Adrenal gland (tissue), 5 donors: ENCODE data around the gene HBE1.
"Not testable (repeated sequence)": the region's sequence is repeated elsewhere in the genome, so short reads cannot be mapped to it uniquely, and the experiment has no call there.

Experiments used
- POLR2A ChIP-seq, 2 donors: fragments of 450-650 bp; IDR thresholded peaks; one replicate each; pipeline ENCODE4 v1.6.1; 2017; ENCODE audit warnings: antibody characterized with exemption in 2 of 2, mild to moderate bottlenecking in 2 of 2, moderate library complexity in 1 of 2
- TF ChIP-seq, protein P1 (sequence below), 6 experiments: fragments of 450-650 bp in 4 of 6; fragments of 200-600 bp in 2 of 6; sonication (generic) in 1 of 6; IDR thresholded peaks; 1 replicate in 5 of 6; 2 replicates in 1 of 6; pipeline versions ENCODE4 v1.5.1 to v1.8.0; 2016 to 2021; ENCODE audit warnings: antibody characterized with exemption in 6 of 6, mild to moderate bottlenecking in 2 of 6, moderate library complexity in 1 of 6
- donor health status: DM: no; HTN: no; CAD: no.

DNA sequence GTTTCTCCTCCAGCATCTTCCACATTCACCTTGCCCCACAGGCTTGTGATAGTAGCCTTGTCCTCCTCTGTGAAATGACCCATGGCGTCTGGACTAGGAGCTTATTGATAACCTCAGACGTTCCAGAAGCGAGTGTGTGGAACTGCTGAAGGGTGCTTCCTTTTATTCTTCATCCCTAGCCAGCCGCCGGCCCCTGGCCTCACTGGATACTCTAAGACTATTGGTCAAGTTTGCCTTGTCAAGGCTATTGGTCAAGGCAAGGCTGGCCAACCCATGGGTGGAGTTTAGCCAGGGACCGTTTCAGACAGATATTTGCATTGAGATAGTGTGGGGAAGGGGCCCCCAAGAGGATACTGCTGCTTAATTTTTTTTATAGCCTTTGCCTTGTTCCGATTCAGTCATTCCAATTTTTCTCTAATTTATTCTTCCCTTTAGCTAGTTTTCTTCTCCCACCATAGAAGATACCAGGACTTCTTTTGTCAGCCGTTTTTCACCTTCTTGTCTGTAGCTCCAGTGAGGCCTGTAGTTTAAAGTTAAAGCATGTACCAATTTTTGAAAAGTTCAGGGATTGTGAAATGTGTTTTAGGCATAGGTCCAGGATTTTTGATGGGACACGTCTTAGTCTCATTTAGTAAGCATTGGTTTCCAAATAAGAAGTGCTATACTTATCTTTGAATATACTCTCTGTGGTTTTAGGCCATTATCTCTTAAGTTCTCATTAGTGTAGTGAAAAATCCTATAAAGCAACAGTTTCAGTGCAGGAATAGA, 14.9 kb downstream of the HBE1 start, which contains the start of gene HBG2:
- TF ChIP-seq, protein P1, sequence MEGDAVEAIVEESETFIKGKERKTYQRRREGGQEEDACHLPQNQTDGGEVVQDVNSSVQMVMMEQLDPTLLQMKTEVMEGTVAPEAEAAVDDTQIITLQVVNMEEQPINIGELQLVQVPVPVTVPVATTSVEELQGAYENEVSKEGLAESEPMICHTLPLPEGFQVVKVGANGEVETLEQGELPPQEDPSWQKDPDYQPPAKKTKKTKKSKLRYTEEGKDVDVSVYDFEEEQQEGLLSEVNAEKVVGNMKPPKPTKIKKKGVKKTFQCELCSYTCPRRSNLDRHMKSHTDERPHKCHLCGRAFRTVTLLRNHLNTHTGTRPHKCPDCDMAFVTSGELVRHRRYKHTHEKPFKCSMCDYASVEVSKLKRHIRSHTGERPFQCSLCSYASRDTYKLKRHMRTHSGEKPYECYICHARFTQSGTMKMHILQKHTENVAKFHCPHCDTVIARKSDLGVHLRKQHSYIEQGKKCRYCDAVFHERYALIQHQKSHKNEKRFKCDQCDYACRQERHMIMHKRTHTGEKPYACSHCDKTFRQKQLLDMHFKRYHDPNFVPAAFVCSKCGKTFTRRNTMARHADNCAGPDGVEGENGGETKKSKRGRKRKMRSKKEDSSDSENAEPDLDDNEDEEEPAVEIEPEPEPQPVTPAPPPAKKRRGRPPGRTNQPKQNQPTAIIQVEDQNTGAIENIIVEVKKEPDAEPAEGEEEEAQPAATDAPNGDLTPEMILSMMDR (IDR thresholded peaks at IDR 0.05) = not testable (repeated sequence)
- not testable (repeated sequence) for TF ChIP-seq POLR2A (IDR thresholded peaks at IDR 0.05)
